Activated CD4-positive, alpha-beta T cell treated with anti-CD3 and anti-CD28 coated beads for 36 hours (primary cell): ENCODE results near the gene SSR1. TPM values are rescaled to one million over a fixed set of nuclear protein-coding genes. Genes with fewer than 3 reads are reported as not detected.

ENCODE experiments used
- ATAC-seq: fragments of 200-7000 bp; cut with Tn5 transposase; one replicate; pipeline ENCODE4 v1.10.0; 2021; ENCODE audit warnings: mild to moderate bottlenecking, moderate library complexity
- CTCF ChIA-PET: fragments of 350-600 bp; sonication (Branson Sonifier 250); formaldehyde crosslinking; loops from one replicate; lab custom pipeline; 2021; ENCODE audit warnings: antibody characterized with exemption; lab: Charles Lee
- POLR2A ChIA-PET: fragments of 350-600 bp; sonication (Branson Sonifier 250); formaldehyde crosslinking; loops from one replicate; lab custom pipeline; 2021; ENCODE audit warnings: antibody characterized with exemption, inconsistent platforms; lab: Charles Lee
- DNase-seq: peaks from one replicate; pipeline ENCODE4 v3.0.0-alpha.2; 2020
- H3K27ac Mint-ChIP-seq: one replicate; pipeline ENCODE4 v1.8.0; 2021; ENCODE audit warnings: mixed read lengths
- H3K27me3 Mint-ChIP-seq: one replicate; pipeline ENCODE4 v1.8.0; 2021; ENCODE audit warnings: mixed read lengths
- H3K36me3 Mint-ChIP-seq: one replicate; pipeline ENCODE4 v1.8.0; 2021; ENCODE audit warnings: low read depth, mixed read lengths
- H3K4me1 Mint-ChIP-seq: one replicate; pipeline ENCODE4 v1.8.0; 2021; ENCODE audit warnings: mixed read lengths
- H3K4me3 Mint-ChIP-seq: one replicate; pipeline ENCODE4 v1.8.0; 2021; ENCODE audit warnings: mild to moderate bottlenecking, moderate library complexity, mixed read lengths
- H3K9me3 Mint-ChIP-seq: one replicate; pipeline ENCODE4 v1.8.0; 2021; ENCODE audit warnings: low read depth, mixed read lengths
- intact Hi-C, 2 experiments: fragments of 100-400 bp; cut with DNase I in 1 of 2; cut with micrococcal nuclease in 1 of 2; formaldehyde crosslinking; loops; one replicate each; pipeline versions ENCODE4 v1.14.2 to v1.15.1; 2022 to 2024; cut with DNase I, micrococcal nuclease
- total RNA-seq, 2 experiments: library from RNA; stranded (reverse); gene quantifications; one replicate each; pipeline ENCODE4 v1.2.3, GENCODE V29; 2021

SSR1 gene
- total RNA-seq, 2 experiments from 2014 or later, result 129 to 165 TPM

GRCh38 chr6:7257521-7258230, 55.3 kb downstream of the SSR1 start:
- H3K36me3 Mint-ChIP-seq, result peaks cover 2% of the 10 kb centered on the region
- CTCF ChIA-PET, result interaction anchor here (0.8 kb wide), 1 partner anchor 561 kb away, joined by 4 read pairs; no protein-coding TSS in a partner anchor
- peaks cover 3% of the 10 kb centered on the region for H3K9me3 Mint-ChIP-seq
- H3K4me1 Mint-ChIP-seq, result peaks cover 12% of the 10 kb centered on the region
- POLR2A ChIA-PET, result no interaction called here
- no peak overlapping the region for H3K4me3 Mint-ChIP-seq
- H3K27ac Mint-ChIP-seq, result no peak overlapping the region
- H3K27me3 Mint-ChIP-seq, result peaks cover 21% of the 10 kb centered on the region
- intact Hi-C loops, result no loop called here
- DNase-seq (no peak), ATAC-seq (no peak)

GRCh38 chr6:7256785-7257184, 56.2 kb downstream of the SSR1 start:
- CTCF ChIA-PET, result interaction anchor here (0.6 kb wide), 1 partner anchor 331 kb away, joined by 4 read pairs; no protein-coding TSS in a partner anchor
- no peak for DNase-seq
- POLR2A ChIA-PET, result no interaction called here
- H3K27me3 Mint-ChIP-seq, result peaks cover 15% of the 10 kb centered on the region
- no peak overlapping the region for H3K27ac Mint-ChIP-seq
- intact Hi-C loops, result no loop called here
- peaks cover 2% of the 10 kb centered on the region for H3K36me3 Mint-ChIP-seq
- ATAC-seq, result no peak
- no peak overlapping the region for H3K4me3 Mint-ChIP-seq
- peaks cover 12% of the 10 kb centered on the region for H3K4me1 Mint-ChIP-seq
- H3K9me3 Mint-ChIP-seq, result peaks cover 3% of the 10 kb centered on the region

GRCh38 chr6:7255918-7256317, 57.1 kb downstream of the SSR1 start:
- POLR2A ChIA-PET, result no interaction called here
- H3K27ac Mint-ChIP-seq, result no peak overlapping the region
- peaks cover 4% of the 10 kb centered on the region for H3K36me3 Mint-ChIP-seq
- peaks cover 7% of the 10 kb centered on the region for H3K4me1 Mint-ChIP-seq
- peaks cover 3% of the 10 kb centered on the region for H3K9me3 Mint-ChIP-seq
- H3K27me3 Mint-ChIP-seq, result peaks cover 15% of the 10 kb centered on the region
- DNase-seq (no peak), ATAC-seq (no peak)
- H3K4me3 Mint-ChIP-seq, result no peak overlapping the region
- intact Hi-C loops, result no loop called here
- CTCF ChIA-PET, result interaction anchor here (0.7 to 1.3 kb wide), 2 partner anchors 20 to 82 kb away, joined by 3 to 4 read pairs; no protein-coding TSS in a partner anchor

GRCh38 chr6:7254980-7255835, 57.8 kb downstream of the SSR1 start:
- Mint-ChIP-seq H3K36me3 (peaks cover 7% of the 10 kb centered on the region), H3K27me3 (peaks cover 8% of the 10 kb centered on the region), H3K27ac (no peak overlapping the region), H3K9me3 (peaks cover 3% of the 10 kb centered on the region), H3K4me3 (no peak overlapping the region), H3K4me1 (no peaks in the 10 kb centered on the region)
- ChIA-PET POLR2A (no interaction called here), CTCF (interaction anchor here (0.6 to 1.3 kb wide), 2 partner anchors 20 to 269 kb away, joined by 3 to 4 read pairs; no protein-coding TSS in a partner anchor)
- ATAC-seq (no peak), DNase-seq (no peak)
- intact Hi-C loops, result no loop called here

- no peaks in the 10 kb centered on the region for H3K4me1 Mint-ChIP-seq
- intact Hi-C loops, result no loop called here
- H3K27me3 Mint-ChIP-seq, result no peaks in the 10 kb centered on the region
- no peak overlapping the region for H3K4me3 Mint-ChIP-seq
- H3K9me3 Mint-ChIP-seq, result peaks cover 3% of the 10 kb centered on the region
- DNase-seq (no peak), ATAC-seq (no peak)
- CTCF ChIA-PET, result interaction anchor here (0.7 to 4.0 kb wide), 3 partner anchors 11 to 1022 kb away, joined by 3 to 12 read pairs (median 3); no protein-coding TSS in a partner anchor
- POLR2A ChIA-PET, result no interaction called here
- H3K36me3 Mint-ChIP-seq, result peaks cover 17% of the 10 kb centered on the region
- no peak overlapping the region for H3K27ac Mint-ChIP-seq
These were observed 60.6 kb downstream of the SSR1 start for GRCh38 chr6:7252390-7252789.

DNA sequence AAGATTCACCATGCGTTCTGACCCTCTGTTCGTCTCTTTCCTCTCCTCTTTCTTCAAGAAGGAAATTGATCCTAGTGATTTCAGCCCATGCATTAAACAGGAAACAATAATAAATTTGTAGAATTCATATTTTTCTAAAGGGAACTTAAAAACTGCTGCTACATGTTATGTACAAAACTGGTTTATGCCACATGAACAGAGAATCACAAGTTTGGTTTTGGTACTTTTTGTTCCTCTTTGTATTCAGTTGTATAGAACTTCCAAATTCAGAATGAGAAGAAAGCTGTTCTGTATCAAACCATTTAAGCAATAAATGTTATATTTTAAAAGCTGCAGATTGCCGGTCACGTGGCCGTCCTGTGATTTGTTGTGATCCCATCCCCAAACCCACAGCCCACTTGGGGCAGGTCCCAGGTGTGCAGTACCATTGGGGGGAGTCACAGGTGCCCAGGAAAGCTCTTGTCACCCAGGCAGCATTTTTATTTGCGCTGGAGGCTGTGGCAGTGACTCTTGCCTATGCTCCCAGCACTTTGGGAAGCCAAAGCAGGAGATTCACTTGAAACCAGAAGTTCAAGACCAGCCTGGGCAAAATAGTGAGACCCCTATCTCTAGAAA, 61.2 kb downstream of the SSR1 start:
- CTCF ChIA-PET, result interaction anchor here (0.7 to 4.0 kb wide), 4 partner anchors 10 to 1021 kb away, joined by 3 to 12 read pairs (median 3); no protein-coding TSS in a partner anchor
- H3K4me1 Mint-ChIP-seq, result no peaks in the 10 kb centered on the region

DNA sequence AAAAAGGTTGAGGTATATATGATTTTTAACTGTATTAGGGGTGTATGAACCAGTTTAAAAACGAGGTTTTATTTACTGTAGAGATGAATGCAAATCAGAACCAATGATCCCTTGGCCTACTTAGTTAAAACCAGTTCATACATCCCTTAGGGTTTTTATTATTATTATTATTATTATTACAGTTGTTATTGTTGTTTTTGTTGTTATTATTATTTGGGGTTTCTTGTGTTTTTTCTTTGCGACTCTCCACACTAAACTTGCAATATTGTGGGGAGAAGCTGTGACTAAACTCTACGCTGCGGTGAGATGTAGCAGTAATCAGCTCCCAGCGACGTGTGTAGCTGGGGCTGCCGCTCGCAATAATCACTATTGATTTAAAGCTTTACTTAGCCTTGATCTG, 62.2 kb downstream of the SSR1 start:
- POLR2A ChIA-PET, result no interaction called here

More for the DNA sequence above, 61.2 kb downstream of the SSR1 start:
- H3K9me3 Mint-ChIP-seq, result peaks cover 3% of the 10 kb centered on the region
- intact Hi-C loops, result no loop called here
- POLR2A ChIA-PET, result no interaction called here
- no peaks in the 10 kb centered on the region for H3K27me3 Mint-ChIP-seq
- ATAC-seq (no peak), DNase-seq (no peak)
- H3K27ac Mint-ChIP-seq, result no peak overlapping the region
- H3K36me3 Mint-ChIP-seq, result peaks cover 19% of the 10 kb centered on the region
- H3K4me3 Mint-ChIP-seq, result no peak overlapping the region

DNA sequence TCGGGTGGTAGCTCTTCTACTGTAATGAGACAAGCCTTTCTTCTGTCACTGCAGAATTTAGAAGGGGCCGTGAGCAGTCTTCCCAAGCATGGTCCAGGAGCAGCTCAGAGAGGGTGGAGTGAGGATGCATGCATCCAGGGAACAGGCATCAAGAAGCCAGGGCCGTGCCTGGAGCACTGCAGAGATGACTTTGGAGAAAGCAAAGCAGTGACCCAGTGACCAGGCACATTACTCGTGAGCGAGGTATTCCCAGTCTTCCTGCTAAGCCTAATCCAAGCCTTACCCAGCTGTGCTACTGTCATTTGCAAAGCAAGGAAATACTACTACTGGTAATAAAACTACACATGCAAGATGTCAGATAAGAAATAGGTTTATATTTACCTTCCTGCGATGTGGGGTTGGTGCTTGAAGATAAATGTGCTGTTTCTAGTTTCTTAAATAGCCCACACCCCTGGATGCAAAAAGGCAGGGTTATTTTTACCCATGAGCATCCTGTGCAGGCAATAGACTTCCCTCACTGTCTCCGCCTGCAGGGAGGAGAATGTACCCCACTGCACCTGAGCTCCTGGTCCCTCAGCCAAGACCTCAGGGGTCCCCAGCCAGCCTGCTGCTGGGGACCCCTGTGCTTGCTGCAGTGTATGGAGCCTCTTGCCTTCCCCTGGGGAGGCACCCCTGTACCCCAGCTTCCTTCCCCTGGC, 62.9 kb downstream of the SSR1 start:
- Mint-ChIP-seq H3K36me3 (peaks cover 17% of the 10 kb centered on the region), H3K9me3 (no peaks in the 10 kb centered on the region), H3K27me3 (no peaks in the 10 kb centered on the region), H3K27ac (no peak overlapping the region), H3K4me1 (no peaks in the 10 kb centered on the region), H3K4me3 (no peak overlapping the region)
- ChIA-PET POLR2A (no interaction called here), CTCF (interaction anchor here (1.6 to 4.0 kb wide), 2 partner anchors 9 to 25 kb away, joined by 6 to 12 read pairs; no protein-coding TSS in a partner anchor)
- ATAC-seq (no peak), DNase-seq (no peak)
- intact Hi-C loops, result loop anchor here in 1 of 2 experiments (10.0 kb wide), 1 partner anchor 335 kb away; no protein-coding TSS in a partner anchor

More for the DNA sequence above, 62.2 kb downstream of the SSR1 start:
- H3K27ac Mint-ChIP-seq, result no peak overlapping the region
- no peak for ATAC-seq
- no peak for DNase-seq
- peaks cover 3% of the 10 kb centered on the region for H3K9me3 Mint-ChIP-seq
- CTCF ChIA-PET, result interaction anchor here (1.1 to 4.0 kb wide), 2 partner anchors 9 to 12 kb away, joined by 3 to 12 read pairs; no protein-coding TSS in a partner anchor
- H3K27me3 Mint-ChIP-seq, result no peaks in the 10 kb centered on the region
- intact Hi-C loops, result no loop called here
- no peaks in the 10 kb centered on the region for H3K4me1 Mint-ChIP-seq
- peaks cover 17% of the 10 kb centered on the region for H3K36me3 Mint-ChIP-seq
- H3K4me3 Mint-ChIP-seq, result no peak overlapping the region

DNA sequence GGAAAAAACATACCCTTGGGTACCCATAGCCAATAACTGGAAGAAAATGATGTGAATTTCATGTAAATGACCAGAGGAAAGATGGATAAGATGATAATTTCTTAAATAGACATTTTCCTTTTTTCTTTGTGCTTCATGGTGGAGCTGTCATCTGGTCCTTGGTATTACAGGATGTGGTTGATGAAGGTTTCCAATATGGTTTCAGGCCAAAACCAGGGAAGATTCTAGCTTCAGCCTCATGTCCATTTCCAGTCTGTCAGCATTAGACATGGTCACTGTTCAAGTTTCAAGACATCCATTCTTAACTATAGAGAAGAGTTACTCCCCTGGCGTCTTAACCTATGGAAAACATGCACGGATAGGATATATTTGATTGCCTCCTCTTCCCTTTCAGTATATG, 63.6 kb downstream of the SSR1 start:
- Mint-ChIP-seq H3K9me3 (no peaks in the 10 kb centered on the region), H3K27me3 (no peaks in the 10 kb centered on the region), H3K4me3 (no peak overlapping the region), H3K4me1 (no peaks in the 10 kb centered on the region), H3K27ac (no peak overlapping the region), H3K36me3 (peaks cover 17% of the 10 kb centered on the region)
- ChIA-PET POLR2A (no interaction called here), CTCF (interaction anchor here (0.6 to 4.0 kb wide), 3 partner anchors 8 to 209 kb away, joined by 3 to 12 read pairs (median 6); no protein-coding TSS in a partner anchor)
- DNase-seq (no peak), ATAC-seq (no peak)
- intact Hi-C loops, result loop anchor here in 1 of 2 experiments (10.0 kb wide), 1 partner anchor 335 kb away; no protein-coding TSS in a partner anchor

DNA sequence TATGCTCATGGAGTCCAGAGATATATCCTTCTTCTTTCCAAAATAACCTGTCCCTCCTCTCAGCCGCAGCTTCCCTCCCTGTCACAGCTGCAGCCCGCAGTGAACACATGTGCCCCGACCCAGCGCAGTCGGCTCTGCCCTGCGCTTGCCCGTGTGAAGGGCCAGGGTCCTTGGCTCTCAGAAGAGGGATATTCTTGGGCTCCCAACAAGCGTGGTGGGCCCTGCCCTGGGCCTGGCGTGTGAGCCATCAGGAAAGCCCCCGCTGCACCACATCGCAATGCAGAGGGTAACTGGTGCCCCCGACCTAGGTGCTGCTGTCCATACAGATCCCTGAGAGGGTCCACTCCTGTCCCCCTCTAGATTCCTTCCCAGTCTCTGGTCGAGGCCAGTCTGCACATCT, 65.2 kb downstream of the SSR1 start:
- ATAC-seq (no peak), DNase-seq (no peak)
- CTCF ChIA-PET, result interaction anchor here (0.5 kb wide), 1 partner anchor 311 kb away, joined by 4 read pairs; no protein-coding TSS in a partner anchor
- Mint-ChIP-seq H3K36me3 (peaks cover 20% of the 10 kb centered on the region), H3K4me1 (peaks cover 7% of the 10 kb centered on the region), H3K27ac (no peak overlapping the region), H3K4me3 (no peak overlapping the region), H3K27me3 (no peaks in the 10 kb centered on the region), H3K9me3 (no peaks in the 10 kb centered on the region)
- POLR2A ChIA-PET, result no interaction called here
- intact Hi-C loops, result loop anchor here in 1 of 2 experiments (10.0 kb wide), 1 partner anchor 333 kb away; no protein-coding TSS in a partner anchor
